ENCODE measurements around the gene HSPA14.
"Not testable (repeated sequence)": the region's sequence is repeated elsewhere in the genome, so short reads cannot be mapped to it uniquely, and the experiment has no call there.

HSPA14 gene

GRCh38 chr10:14859775-14860174 is 21.7 kb downstream of the HSPA14 start:
- H3K9me3 ChIP-seq (ENCODE audit: insufficient read depth, low read length, severe bottlenecking) = no peaks in the 10 kb centered on the region
- no peak overlapping the region for H3K4me2 ChIP-seq (ENCODE audit: insufficient read depth, low read length)
- ATAC-seq (ENCODE audit: insufficient read depth, low read depth) = no peak
- no peaks in the 10 kb centered on the region for H3K27me3 ChIP-seq (ENCODE audit: insufficient read depth, low read length, poor library complexity)
- no peak overlapping the region for H3K27ac ChIP-seq (ENCODE audit: low read length)
- no peaks in the 10 kb centered on the region for H3K79me2 ChIP-seq (ENCODE audit: insufficient read depth, low read length)
- DNase-seq = no peak
- H4K20me1 ChIP-seq (ENCODE audit: insufficient read depth, low read length) = no peaks in the 10 kb centered on the region
- TF ChIP-seq CTCF (IDR thresholded peaks at IDR 0.05; ENCODE audit: borderline replicate concordance, extremely low read depth, low read length, poor library complexity, severe bottlenecking) (no peak), EZH2 (IDR thresholded peaks at IDR 0.05; ENCODE audit: borderline replicate concordance, low read depth, low read length, severe bottlenecking) (no peak)
- no peak overlapping the region for H2AFZ ChIP-seq (ENCODE audit: low read depth, low read length)
- H3K4me1 ChIP-seq (ENCODE audit: insufficient read depth, low read length) = peaks cover 3% of the 10 kb centered on the region; the same call in 1 of the 2 replicates
- H3K9ac ChIP-seq (ENCODE audit: low read depth, low read length) = no peak overlapping the region
- H3K4me3 ChIP-seq (ENCODE audit: low read depth in 1 of 2, low read length in 2 of 2) = no peak overlapping the region
- peaks cover 57% of the 10 kb centered on the region for H3K36me3 ChIP-seq (ENCODE audit: insufficient read depth, low read length)

GRCh38 chr10:14860791-14861190 is 22.7 kb downstream of the HSPA14 start:
- H3K4me2 ChIP-seq (ENCODE audit: insufficient read depth, low read length) = no peak overlapping the region
- H3K36me3 ChIP-seq (ENCODE audit: insufficient read depth, low read length) = peaks cover 52% of the 10 kb centered on the region
- no peaks in the 10 kb centered on the region for H3K27me3 ChIP-seq (ENCODE audit: insufficient read depth, low read length, poor library complexity)
- no peaks in the 10 kb centered on the region for H4K20me1 ChIP-seq (ENCODE audit: insufficient read depth, low read length)
- DNase-seq = no peak
- no peak overlapping the region for H3K27ac ChIP-seq (ENCODE audit: low read length)
- no peaks in the 10 kb centered on the region for H3K79me2 ChIP-seq (ENCODE audit: insufficient read depth, low read length)
- H3K9ac ChIP-seq (ENCODE audit: low read depth, low read length) = no peak overlapping the region
- TF ChIP-seq EZH2 (IDR thresholded peaks at IDR 0.05; ENCODE audit: borderline replicate concordance, low read depth, low read length, severe bottlenecking) (no peak), CTCF (IDR thresholded peaks at IDR 0.05; ENCODE audit: borderline replicate concordance, extremely low read depth, low read length, poor library complexity, severe bottlenecking) (no peak)
- no peaks in the 10 kb centered on the region for H3K9me3 ChIP-seq (ENCODE audit: insufficient read depth, low read length, severe bottlenecking)
- no peak overlapping the region for H3K4me3 ChIP-seq (ENCODE audit: low read depth in 1 of 2, low read length in 2 of 2)
- ATAC-seq (ENCODE audit: insufficient read depth, low read depth) = no peak
- no peak overlapping the region for H2AFZ ChIP-seq (ENCODE audit: low read depth, low read length)
- peaks cover 3% of the 10 kb centered on the region; the same call in 1 of the 2 replicates for H3K4me1 ChIP-seq (ENCODE audit: insufficient read depth, low read length)

GRCh38 chr10:14864466-14864865 is 26.4 kb downstream of the HSPA14 start:
- not testable (repeated sequence) for DNase-seq; H3K27ac ChIP-seq (ENCODE audit: low read length); H3K4me2 ChIP-seq (ENCODE audit: insufficient read depth, low read length); H4K20me1 ChIP-seq (ENCODE audit: insufficient read depth, low read length); H3K79me2 ChIP-seq (ENCODE audit: insufficient read depth, low read length); H3K9ac ChIP-seq (ENCODE audit: low read depth, low read length); H3K9me3 ChIP-seq (ENCODE audit: insufficient read depth, low read length, severe bottlenecking); ATAC-seq (ENCODE audit: insufficient read depth, low read depth); H2AFZ ChIP-seq (ENCODE audit: low read depth, low read length); H3K4me3 ChIP-seq (ENCODE audit: low read depth in 1 of 2, low read length in 2 of 2); H3K4me1 ChIP-seq (ENCODE audit: insufficient read depth, low read length); H3K27me3 ChIP-seq (ENCODE audit: insufficient read depth, low read length, poor library complexity)
- peaks cover 56% of the 10 kb centered on the region for H3K36me3 ChIP-seq (ENCODE audit: insufficient read depth, low read length)

GRCh38 chr10:14864871-14865270 is 26.8 kb downstream of the HSPA14 start:
- not testable (repeated sequence) for H4K20me1 ChIP-seq (ENCODE audit: insufficient read depth, low read length); H3K9ac ChIP-seq (ENCODE audit: low read depth, low read length); H3K79me2 ChIP-seq (ENCODE audit: insufficient read depth, low read length); H3K4me2 ChIP-seq (ENCODE audit: insufficient read depth, low read length); H3K4me1 ChIP-seq (ENCODE audit: insufficient read depth, low read length); H3K27me3 ChIP-seq (ENCODE audit: insufficient read depth, low read length, poor library complexity); H3K27ac ChIP-seq (ENCODE audit: low read length); H2AFZ ChIP-seq (ENCODE audit: low read depth, low read length); H3K9me3 ChIP-seq (ENCODE audit: insufficient read depth, low read length, severe bottlenecking); ATAC-seq (ENCODE audit: insufficient read depth, low read depth); H3K4me3 ChIP-seq (ENCODE audit: low read depth in 1 of 2, low read length in 2 of 2); DNase-seq
- peaks cover 60% of the 10 kb centered on the region for H3K36me3 ChIP-seq (ENCODE audit: insufficient read depth, low read length)

Measured in DND-41 (cell line).